ENCODE data around the gene AACS. TPM values are rescaled to one million over a fixed set of nuclear protein-coding genes. Genes with fewer than 3 reads are reported as not detected.

AACS gene
- total and polyA plus RNA-seq, 2 donors (not counting 1 experiment from before 2014, with no cell fraction given): 6.1 to 20.8 TPM

- H3K27me3 Mint-ChIP-seq: no peaks in the 10 kb centered on the region
- Histone ChIP-seq H4K20me1 (ENCODE audit: control insufficient read depth, insufficient read depth, low read length, poor library complexity, severe bottlenecking) (no peaks in the 10 kb centered on the region), H3K9ac (ENCODE audit: low read length) (no peak overlapping the region), H3K36me3 (replicated peaks in 1 of 2; ENCODE audit: control extremely low read depth in 1 of 2, control insufficient read depth in 1 of 2, extremely low read depth in 1 of 2, insufficient read depth in 2 of 2, low read length in 1 of 2) (peaks cover 0 to 3% of the 10 kb centered on the region in 2 experiments), H2AFZ (ENCODE audit: insufficient read depth, low read depth, low read length, poor library complexity, severe bottlenecking) (no peak overlapping the region), H3K4me2 (replicated peaks; ENCODE audit: low read depth, low read length, poor library complexity, severe bottlenecking) (no peak overlapping the region), H3K27me3 (replicated peaks in 1 of 4; ENCODE audit: control extremely low read depth in 1 of 4, control insufficient read depth in 3 of 4, insufficient read depth in 4 of 4, low read length in 3 of 4) (no peaks in the 10 kb centered on the region), H3K4me1 (ENCODE audit: control insufficient read depth in 2 of 2, insufficient read depth in 2 of 2, low read length in 2 of 2) (no peaks in the 10 kb centered on the region), H3K9me3 (ENCODE audit: control extremely low read depth in 1 of 3, control insufficient read depth in 2 of 3, insufficient read depth in 1 of 3, low read length in 2 of 3) (no peaks in the 10 kb centered on the region), H3K79me2 (ENCODE audit: control insufficient read depth, insufficient read depth, low read length) (no peaks in the 10 kb centered on the region), H3K27ac (ENCODE audit: low read length in 2 of 2) (no peak overlapping the region), H3K4me3 (ENCODE audit: control extremely low read depth in 1 of 5, extremely low read depth in 1 of 5, insufficient read depth in 1 of 5, low read depth in 2 of 5, low read length in 4 of 5) (no peak overlapping the region)
- ChIA-PET POLR2A (interaction anchor here (0.6 kb wide), 1 partner anchor 111 kb away, joined by 3 read pairs; no protein-coding TSS in a partner anchor), CTCF (no interaction called here)
- intact Hi-C loops (cut with micrococcal nuclease): no loop called here
- no peaks in the 10 kb centered on the region for H3K9me3 Mint-ChIP-seq (ENCODE audit: insufficient read depth)
- no peak overlapping the region for H3K27ac Mint-ChIP-seq
- ATAC-seq (ENCODE audit: low read depth) (no peak), DNase-seq (no peak)
- TF ChIP-seq EZH2 (IDR thresholded peaks at IDR 0.05; ENCODE audit: borderline replicate concordance, insufficient read depth, low read depth, low read length, poor library complexity, severe bottlenecking) (no peak), CTCF (IDR thresholded peaks at IDR 0.05) (no peak)
- H3K4me3 Mint-ChIP-seq: no peak overlapping the region
- H3K4me1 Mint-ChIP-seq: no peaks in the 10 kb centered on the region
- 100% methylated on average over 7 of the region's 7 CpGs for WGBS (ENCODE audit: insufficient coverage)
These were observed 34.2 kb downstream of the AACS start for GRCh38 chr12:125099409-125099782.

GRCh38 chr12:125100551-125101434, 35.6 kb downstream of the AACS start:
- Mint-ChIP-seq H3K9me3 (ENCODE audit: insufficient read depth) (no peaks in the 10 kb centered on the region), H3K27ac (no peak overlapping the region), H3K27me3 (no peaks in the 10 kb centered on the region), H3K4me1 (no peaks in the 10 kb centered on the region), H3K4me3 (no peak overlapping the region)
- no peak for TF ChIP-seq EZH2 (IDR thresholded peaks at IDR 0.05; ENCODE audit: borderline replicate concordance, insufficient read depth, low read depth, low read length, poor library complexity, severe bottlenecking)
- no peak for TF ChIP-seq CTCF (IDR thresholded peaks at IDR 0.05)
- CTCF ChIA-PET: no interaction called here
- Histone ChIP-seq H3K79me2 (ENCODE audit: control insufficient read depth, insufficient read depth, low read length) (no peaks in the 10 kb centered on the region), H4K20me1 (ENCODE audit: control insufficient read depth, insufficient read depth, low read length, poor library complexity, severe bottlenecking) (no peaks in the 10 kb centered on the region), H3K36me3 (replicated peaks in 1 of 2; ENCODE audit: control extremely low read depth in 1 of 2, control insufficient read depth in 1 of 2, extremely low read depth in 1 of 2, insufficient read depth in 2 of 2, low read length in 1 of 2) (peaks cover 0 to 3% of the 10 kb centered on the region in 2 experiments), H2AFZ (ENCODE audit: insufficient read depth, low read depth, low read length, poor library complexity, severe bottlenecking) (no peak overlapping the region), H3K4me2 (replicated peaks; ENCODE audit: low read depth, low read length, poor library complexity, severe bottlenecking) (no peak overlapping the region), H3K27me3 (replicated peaks in 1 of 4; ENCODE audit: control extremely low read depth in 1 of 4, control insufficient read depth in 3 of 4, insufficient read depth in 4 of 4, low read length in 3 of 4) (no peaks in the 10 kb centered on the region), H3K4me3 (ENCODE audit: control extremely low read depth in 1 of 5, extremely low read depth in 1 of 5, insufficient read depth in 1 of 5, low read depth in 2 of 5, low read length in 4 of 5) (no peak overlapping the region), H3K4me1 (ENCODE audit: control insufficient read depth in 2 of 2, insufficient read depth in 2 of 2, low read length in 2 of 2) (no peaks in the 10 kb centered on the region), H3K9ac (ENCODE audit: low read length) (no peak overlapping the region), H3K9me3 (ENCODE audit: control extremely low read depth in 1 of 3, control insufficient read depth in 2 of 3, insufficient read depth in 1 of 3, low read length in 2 of 3) (no peaks in the 10 kb centered on the region), H3K27ac (ENCODE audit: low read length in 2 of 2) (no peak overlapping the region)
- POLR2A ChIA-PET: no interaction called here
- DNase-seq: no peak
- ATAC-seq (ENCODE audit: low read depth): no peak
- WGBS (ENCODE audit: insufficient coverage): 88% methylated on average over 7 of the region's 9 CpGs
- intact Hi-C loops (cut with micrococcal nuclease): no loop called here
